Activated naive CD8-positive, alpha-beta T cell treated with anti-CD3 and anti-CD28 coated beads, Interleukin-2, amount 50 U/mL, for 16 hours (primary cell): ENCODE data around the gene CCNI.
"Not testable (repeated sequence)": the region's sequence is repeated elsewhere in the genome, so short reads cannot be mapped to it uniquely, and the experiment has no call there.

Experiments
- DNase-seq: peaks from one replicate; pipeline ENCODE4 v3.0.0-alpha.2; 2020; ENCODE audit warnings: low read depth, low spot score

Gene CCNI

DNA sequence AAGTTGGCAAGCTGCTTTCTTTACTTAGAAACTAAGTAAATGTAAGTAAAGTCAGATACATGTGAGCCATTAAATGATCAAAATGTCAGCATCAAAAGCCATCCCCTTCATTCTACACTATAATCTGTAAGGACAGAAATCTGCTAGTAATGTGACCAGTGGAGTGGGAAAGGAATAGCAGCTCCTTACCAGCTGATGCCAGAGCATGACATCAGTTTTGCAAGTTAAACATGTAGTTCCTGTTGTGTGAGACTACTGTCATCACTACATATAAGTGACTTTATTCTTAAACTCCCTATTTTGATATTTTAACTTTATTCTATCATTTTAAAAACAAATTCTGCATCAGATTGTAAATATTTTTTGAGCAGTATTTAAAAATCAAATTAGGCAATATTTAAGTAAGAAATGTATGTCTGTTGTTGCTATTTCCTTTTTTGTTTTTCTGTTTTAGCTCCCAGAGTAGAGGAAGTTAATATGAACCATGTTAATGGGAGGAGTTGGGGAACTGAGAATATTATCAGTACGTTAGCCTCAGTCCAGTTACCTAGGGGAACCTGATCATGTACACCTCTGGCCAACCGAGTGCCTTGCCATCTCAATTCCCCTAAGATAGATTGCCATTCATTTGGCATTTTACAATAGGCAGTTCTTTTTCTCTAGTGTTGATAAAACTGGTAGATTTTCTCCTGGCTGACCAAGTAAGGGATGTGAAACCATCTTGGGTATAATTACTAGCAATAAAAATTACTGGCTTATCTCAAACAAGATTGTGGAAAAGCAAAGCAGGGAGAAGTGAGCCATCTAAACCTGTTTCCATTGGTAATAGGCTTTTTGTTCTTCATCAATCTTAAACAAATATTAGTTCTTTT, 34.7 kb downstream of the CCNI start:
- no peak for DNase-seq

DNA sequence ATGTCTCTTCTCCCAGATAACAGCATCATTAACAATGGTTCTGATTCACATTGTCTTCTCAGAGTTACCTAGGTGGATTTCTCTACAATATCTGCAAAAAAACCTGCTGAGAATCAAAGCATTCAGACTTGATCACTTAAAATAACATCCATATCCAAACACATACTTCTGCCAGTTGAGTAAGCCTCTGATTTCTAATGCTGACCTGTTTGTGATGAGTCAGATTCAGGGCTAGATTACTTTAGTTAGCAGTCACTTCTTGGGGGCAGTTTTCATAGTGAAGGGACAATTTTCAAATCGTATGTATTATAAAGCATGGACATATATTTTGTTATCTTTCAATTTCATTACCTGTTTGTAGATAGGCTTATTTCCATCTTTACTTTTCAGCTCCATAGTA, 35.5 kb downstream of the CCNI start:
- DNase-seq = no peak

DNA sequence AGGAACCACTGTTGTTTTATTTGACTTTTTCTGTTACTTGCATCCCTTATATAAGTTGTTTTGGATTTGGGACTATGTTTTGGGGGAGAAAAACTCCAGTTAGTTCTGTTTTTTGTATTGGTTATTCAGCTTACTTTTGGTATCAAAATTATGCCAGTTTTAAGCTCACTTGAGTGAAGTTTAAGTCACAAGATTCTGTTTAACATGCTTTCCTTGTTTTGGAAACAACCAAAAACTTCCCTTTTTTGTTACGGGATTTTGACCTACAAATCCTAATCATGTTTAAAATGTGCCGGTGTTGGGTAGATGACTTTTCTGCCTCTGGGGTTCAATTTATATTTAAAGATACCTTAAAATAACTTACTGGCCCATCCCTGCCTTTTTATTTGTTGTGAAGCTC, 36.0 kb downstream of the CCNI start:
- no peak for DNase-seq

DNA sequence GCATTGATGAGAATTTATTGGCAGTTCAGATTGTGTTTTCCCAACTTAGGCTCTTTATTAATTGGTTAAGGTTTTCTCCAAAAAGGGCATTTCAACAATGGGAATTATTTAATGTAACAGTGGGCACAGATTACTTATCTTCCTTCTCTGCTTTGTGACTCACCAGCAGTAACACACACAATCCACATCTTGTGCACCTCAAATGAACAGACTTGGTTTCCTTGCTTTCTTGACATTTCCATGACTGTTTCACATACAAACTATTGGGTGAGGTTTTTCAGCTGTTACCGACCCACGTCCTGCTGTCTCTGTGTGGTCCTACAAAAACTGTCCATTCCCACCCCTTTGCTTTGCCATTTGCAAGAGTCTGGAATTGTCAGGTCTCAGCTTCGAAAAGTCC, 38.1 kb downstream of the CCNI start:
- no peak for DNase-seq

DNA sequence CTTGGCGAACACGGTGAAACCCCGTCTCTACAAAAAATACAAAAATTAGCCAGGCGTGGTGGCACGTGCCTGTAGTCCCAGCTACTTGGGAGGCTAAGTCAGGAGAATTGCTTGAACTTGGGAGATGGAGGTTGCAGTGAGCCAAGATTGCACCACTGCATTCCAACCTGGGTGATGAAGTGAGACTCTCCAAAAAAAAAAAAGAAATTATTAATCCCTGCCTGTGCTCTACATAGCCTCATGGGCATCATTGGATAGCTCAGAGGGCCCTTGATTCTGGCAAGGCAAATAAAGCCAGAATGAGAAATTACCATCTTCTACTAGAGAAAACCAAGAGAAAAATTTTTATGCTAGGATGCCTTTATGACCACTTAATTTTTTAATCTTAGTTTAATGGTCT, 38.6 kb downstream of the CCNI start:
- DNase-seq = not testable (repeated sequence)

DNA sequence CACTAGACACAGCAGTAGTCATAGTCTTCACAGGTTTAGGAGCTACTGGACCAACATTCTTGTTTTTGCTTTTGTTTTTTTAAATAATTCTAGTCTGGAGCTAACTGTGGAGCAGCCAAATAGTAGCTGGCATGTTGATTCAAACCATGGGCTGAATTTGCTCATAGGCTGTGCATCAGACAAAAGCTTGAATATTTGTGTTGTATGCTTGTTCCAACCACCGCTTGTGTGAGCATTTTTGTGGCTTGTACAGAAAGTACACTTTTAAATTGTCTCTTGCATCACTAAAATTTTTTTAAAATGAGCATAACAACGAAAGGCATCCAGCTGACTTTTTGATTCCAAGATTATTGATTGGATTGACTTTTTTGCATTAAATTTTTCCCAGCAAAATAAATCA, 39.6 kb downstream of the CCNI start:
- no peak for DNase-seq

DNA sequence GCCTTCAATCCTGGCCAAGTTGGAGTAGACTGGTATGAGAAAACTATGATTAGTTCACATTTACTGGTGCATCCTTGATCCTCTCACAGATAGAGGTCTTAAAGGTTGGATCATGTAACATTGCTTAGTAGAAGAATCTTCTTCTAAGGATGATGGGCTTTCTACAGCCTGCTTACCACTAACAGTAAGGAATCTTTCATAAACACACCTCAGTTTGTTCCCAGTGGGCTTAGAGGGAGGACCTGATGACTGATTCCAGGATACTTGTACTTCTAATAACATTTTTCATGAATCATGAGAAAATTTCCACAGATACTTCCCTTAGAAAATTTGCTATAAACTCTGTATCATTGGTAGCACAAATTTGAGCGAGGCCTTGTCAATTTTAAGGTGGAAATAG, 40.6 kb downstream of the CCNI start:
- no peak for DNase-seq

DNA sequence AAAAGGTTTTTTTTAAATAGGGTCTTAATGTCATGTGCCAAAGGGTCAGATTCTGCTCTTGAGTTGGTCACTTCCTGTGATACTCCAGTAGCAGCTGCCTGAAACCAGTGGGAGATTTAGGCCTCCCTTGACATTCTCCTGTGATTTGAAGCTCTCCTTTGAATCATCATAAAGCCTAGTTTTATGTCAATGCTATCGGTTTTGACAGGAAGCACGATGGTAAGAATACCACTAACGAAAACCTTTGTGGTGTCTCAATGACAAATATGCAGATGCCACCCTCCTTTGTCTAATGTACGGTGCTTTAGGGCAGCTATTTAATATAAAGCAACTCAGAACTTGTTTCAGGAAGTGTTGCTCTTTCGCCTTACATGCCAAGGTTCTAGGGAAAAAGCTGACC, 44.2 kb downstream of the CCNI start:
- DNase-seq = no peak

DNA sequence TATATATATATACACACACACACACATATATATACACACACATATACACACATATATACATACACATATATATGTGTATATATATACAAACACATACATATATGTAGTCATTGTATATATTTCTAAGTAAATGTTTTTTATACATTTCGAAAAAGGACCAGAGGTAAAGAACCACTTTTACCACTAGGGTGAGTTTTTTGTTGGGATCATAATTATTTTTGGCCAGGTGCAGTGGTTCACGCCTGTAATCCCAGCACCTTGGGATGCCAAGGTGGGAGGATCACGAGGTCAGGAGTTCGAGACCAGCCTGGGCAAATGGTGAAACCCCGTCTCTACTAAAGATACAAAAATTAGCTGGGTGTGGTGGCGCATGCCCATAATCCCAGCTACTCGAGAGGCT, 46.0 kb downstream of the CCNI start:
- not testable (repeated sequence) for DNase-seq

DNA sequence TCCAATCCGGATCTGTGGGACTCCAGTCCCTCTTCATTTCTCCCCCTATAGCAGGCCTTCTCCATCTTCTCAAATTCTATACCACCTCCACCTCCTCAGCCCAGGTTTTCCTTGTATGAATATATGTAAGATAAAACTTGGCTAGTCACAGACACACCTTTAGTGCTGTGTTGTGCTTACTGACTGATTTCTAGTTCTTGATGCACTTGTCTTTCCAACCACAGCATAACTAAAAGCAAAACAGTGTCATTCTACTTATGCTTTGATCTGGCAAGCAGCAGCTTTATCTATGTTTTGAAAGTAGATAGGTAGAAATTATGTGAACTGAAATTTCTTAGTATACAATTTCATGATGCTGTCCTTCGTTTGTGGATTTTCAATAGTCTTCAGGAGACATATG, 47.5 kb downstream of the CCNI start:
- no peak for DNase-seq

DNA sequence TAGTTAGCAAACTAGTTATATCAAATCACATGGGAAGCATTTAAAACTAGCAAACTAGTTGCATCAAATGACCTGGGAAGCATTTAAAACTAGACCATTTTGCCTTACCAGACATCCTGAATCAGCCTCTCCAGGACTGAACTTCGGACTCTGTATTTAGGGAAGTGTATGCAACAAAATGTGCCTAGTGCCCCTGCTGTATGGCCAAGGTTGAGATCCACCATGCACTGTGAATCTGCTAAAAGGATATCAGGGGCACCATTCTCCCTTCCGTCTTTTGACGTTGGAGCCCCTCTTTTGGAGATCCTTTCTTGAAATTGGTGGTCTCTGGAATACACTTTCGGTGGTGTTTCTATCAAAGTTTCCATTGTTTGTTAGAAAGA, 49.5 kb downstream of the CCNI start:
- no peak for DNase-seq

DNA sequence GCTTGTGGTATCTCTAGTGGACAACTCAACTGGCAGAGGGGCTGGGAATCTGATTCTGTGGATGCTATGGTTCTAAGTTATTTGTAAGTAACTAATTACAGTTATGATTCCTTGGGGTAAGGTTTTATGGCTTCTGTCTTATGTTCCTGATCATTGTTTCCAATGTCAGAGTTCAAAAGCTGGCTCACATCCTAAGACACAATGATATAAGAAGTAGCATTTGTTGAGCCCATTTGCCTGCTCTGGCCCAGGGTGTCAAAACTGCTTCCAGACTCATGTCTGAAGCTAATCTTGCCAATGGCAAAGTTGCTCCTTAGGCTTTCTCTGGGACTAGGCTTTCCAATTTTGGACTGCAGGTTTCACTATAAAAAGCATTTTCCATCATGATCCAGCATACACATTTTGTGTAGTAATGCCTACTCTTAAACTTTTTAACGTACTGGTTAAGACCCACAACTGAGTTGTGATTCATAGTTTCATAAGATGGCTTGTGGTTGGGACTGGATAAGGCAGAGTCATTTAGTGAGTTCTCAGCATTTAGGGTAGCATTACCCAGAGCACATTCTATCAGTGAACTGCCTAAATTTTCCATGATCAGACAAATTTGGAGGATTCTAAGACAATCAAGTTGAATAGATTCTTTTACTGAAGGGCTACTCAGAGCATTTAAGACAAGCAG, 50.0 kb downstream of the CCNI start:
- DNase-seq = no peak

DNA sequence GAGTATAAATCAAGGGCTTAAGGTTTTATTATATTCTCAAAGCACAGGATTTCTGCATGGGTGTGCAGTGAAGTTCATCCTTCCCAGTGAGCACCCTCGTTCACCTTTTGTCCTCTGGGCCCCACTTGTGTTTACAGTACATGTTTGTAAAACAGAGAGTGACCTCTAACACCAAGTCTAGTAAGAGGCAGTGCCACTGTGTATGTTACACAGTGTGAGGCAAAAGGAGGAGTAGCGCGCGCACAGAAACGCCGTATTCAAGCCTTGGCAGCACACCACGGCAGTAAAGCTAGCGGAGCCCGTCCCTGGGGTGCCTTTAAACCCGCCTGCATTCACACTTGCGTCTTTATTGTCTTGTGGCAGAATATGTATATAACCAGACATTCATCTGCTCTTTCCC, 51.9 kb downstream of the CCNI start:
- no peak for DNase-seq

DNA sequence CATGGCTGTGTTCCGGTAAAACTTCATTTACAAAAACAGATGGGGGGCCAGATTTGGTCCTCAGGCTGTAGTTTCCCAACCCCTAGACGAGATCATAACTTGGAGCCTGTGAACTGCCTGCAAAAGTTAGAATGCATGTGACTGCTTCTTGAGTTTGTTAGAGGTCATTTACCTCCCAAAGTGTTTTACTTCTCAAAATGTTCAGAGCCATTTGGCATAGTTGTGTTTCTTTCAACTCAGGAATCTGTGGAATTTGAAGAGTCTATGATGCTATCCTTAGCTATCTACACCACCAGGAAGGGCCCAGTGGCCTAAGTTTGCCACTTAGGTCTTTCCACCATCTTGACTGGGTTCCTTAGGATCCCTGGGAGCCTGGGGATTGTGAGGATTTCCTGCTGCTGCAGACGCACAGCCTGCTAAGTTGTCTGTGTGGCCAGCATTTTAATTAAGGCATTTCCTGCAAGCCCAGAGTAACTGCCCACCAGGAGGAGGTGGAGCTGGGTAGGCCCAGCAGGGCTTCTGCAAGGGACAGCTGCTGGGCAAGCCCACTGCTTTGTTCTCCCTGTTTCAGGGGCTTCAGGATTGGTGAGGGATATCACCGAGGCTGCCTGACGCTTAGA, 53.1 kb downstream of the CCNI start:
- DNase-seq = no peak

DNA sequence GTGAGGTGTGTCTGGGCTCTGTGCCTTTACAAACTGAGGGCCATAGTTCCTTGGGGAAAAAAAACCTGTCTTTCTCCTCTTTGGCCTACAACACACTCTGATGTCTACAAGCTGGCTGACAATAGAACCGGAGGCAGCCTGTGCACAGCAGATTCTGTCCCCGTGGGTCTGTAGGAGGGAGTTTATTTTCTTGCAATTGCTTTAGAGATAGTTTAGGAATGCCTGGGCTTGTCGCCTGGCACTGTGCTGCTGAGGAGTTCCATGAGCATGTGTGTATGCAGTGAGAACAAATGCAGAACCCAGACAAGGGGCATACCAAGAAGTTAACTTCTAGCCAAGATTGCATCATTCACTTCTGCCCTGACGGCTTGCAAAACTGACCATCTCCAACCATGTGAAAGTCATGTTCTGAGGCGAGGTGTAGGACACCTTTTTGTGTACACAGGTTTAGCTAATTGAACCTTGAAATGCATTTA, 54.1 kb downstream of the CCNI start:
- DNase-seq = no peak

DNA sequence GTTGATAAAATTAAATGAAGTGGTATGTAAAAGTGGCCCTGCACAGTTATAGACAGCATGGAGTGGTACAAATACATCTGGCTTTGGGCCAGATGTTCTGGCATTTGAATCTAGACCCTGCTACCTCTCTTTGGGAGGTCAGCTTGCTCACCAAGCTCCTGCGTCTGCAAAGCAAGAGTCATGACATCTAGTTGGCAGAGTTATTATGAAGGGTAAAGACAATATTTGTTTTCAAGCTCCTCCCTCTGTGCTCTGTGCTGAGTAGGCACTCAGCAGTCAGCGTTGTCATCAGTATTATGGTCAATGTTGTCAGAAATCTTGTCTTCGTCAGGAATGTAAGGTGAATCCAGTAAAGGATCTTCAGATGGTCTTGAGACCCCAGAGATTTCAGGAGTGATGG, 55.8 kb downstream of the CCNI start:
- no peak for DNase-seq

DNA sequence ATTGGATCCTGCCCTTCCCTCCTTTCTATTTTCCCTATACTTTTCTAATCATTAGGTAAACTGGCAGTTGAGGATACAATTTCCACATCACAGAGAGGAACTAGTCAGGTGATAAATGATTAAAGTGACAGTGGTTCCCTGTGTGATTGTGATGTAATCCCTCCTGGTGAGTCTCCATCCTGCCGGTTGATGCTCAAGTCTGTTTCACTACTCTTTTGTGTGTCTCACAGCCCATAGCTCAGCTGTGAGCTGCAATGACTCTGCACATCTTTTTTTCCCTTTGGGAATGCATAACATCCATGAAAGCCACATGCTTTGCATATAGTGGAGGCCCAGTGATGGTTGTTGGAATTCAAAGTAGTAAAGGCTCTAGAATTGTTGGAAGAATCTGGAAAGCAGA, 60.4 kb downstream of the CCNI start:
- DNase-seq = no peak

DNA sequence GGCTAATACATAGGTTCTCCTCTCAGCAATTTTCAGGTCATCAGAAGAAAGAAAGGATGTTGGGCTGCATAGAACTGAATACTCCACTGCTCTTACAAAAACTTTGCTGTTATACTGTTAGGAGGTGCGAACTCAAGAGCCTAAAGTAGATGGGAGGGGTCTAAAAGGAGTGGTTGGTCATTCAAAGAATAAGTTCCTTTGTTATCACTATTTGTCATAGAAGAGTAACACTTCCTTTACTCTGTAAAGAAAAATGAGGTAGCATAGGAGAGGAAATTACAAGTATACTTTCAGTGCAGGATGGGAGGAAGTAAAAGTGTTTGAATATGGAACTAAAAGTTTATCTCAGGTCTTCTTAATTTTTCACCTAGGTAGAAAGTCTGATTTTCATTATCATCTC, 61.5 kb downstream of the CCNI start:
- DNase-seq = no peak

DNA sequence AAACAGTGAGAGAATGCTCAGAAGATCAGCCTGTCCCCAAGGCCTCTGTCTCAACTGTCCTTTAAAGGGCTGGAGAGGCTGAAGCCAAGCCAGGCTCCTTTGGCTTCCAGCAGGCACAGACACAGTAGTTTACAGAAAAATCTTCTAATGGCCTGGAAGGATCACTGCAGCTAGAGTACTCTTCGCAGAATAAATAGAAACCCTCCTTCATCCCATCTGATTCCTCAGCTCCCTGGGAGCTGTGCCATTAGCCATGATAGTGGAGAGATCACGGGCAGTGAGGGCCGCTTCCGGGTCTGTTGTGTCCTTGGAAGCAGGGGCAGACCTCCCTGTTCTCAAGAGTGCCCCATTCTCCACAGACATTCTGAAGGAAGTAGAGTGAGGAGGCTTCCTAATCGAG, 63.1 kb downstream of the CCNI start:
- no peak for DNase-seq

DNA sequence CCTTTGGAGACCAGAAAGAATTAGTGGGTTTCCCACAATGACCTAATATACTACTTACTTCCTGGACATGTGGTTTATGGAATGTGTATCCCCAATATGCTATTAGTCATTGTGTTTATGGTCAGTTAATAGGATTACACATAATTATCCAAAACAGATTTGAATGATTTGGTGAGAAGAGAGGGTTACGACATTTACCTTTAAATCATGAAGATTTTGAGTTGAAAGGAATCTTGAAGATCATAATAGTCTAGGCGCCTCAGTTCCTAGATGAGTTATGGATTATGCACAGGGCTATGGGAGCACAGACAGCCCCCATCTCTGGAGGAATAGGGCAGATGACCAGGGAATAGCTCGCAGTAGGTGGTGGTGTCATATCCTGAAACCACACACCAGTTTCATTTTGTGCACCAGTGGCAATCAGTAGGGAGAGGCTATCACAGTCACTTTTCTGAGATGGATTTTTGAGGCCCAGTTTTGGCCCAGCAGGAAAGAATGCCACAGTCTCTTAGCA, 64.9 kb downstream of the CCNI start:
- no peak for DNase-seq

DNA sequence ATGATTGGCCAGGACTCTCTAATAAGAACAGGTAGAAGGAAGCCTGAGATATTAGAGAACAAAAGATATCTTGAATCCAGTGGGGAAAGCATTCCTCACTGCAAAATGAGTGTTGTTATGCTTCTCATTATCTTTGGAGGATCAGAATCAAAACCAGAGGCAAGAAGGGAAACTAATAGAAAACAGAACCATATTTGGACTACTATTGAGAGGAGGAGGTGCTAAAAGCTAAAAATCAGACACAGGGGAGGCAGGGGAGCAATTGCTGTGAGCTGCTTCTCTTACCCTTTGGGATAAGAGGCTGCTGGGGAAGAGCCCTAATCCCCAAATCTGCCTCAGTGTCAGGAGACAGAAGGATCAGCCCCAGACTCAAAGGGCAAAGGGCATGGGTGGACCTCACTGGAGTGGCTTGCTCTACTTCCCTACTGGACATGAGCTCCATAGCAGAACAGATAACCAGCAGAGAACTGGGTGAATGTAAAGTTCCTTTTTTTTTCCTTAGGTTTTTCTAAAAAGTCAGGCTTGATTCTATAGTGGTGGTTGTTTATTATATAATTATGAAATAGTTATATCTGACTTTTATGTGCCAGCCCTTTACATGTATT, 66.2 kb downstream of the CCNI start:
- no peak for DNase-seq
